HG03095 (cell line): ENCODE results near the gene LSAMP.

Experiments
- ATAC-seq: cut with Tn5 transposase; IDR thresholded peaks from one replicate; pipeline ENCODE4 v1.9.1; 2021; ENCODE audit warnings: moderate library complexity; ENCODE audit not compliant: unreplicated experiment

LSAMP gene

DNA sequence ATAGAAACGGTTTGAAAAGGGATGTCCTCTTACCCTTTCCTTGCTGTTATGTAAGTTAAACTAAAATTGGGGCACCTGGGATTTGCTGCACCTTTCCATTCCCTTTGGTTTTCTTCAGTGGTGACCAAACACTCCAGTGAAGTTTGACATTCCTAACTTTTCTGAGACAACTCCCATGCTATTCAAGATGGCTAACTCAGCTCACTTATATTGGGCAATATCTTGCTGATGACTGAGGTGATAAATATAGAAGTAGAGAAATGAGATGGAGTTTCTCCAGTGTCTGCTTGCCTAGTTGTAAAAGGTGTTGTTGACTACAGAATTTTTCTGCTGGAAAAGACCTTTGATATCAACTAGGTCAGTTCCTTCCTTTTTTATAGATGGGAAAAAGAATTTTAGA is 530.2 kb downstream of the LSAMP start:
- no peak for ATAC-seq

- no peak for ATAC-seq
Observed at GRCh38 chr3:115913069-115913686, 532.1 kb downstream of the LSAMP start.

GRCh38 chr3:115912372-115912771 is 532.9 kb downstream of the LSAMP start:
- ATAC-seq: no peak

DNA sequence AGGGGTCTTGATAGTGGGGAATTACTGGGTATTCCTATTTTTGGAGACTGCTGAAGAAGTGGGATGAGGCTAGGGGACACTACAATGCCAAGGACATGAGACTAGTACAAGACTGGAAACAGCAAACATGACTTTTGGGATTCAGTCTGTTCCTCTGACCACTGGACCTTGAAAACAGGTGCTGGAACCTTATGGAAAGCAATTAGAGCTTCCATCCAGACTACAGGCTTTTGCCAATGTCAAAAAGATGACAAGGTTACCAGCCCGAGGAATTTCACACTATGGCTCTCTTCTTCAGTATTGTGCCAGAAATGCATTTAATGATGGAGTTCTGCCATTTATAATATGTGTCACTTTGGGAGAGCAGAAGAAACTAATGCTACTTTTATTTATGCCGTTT is 539.4 kb downstream of the LSAMP start:
- ATAC-seq: no peak

DNA sequence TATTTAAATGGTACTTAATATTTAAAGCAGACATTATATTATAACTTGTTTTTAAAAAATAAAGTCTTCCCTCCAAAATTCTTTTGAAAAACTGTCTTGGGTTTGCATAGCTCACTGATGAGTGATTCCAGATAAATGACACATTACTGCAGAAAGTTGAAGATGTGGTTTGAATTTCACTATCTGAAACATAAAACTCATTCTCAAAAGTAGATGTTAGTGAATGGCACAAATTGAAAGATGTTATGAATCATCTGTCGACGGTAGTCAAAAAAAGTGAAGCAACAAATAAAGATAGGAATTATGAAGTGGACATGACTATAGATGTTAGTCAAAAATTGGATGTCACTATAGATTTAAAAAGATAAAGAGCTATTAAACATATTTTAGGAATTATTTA is 541.4 kb downstream of the LSAMP start:
- ATAC-seq: no peak

DNA sequence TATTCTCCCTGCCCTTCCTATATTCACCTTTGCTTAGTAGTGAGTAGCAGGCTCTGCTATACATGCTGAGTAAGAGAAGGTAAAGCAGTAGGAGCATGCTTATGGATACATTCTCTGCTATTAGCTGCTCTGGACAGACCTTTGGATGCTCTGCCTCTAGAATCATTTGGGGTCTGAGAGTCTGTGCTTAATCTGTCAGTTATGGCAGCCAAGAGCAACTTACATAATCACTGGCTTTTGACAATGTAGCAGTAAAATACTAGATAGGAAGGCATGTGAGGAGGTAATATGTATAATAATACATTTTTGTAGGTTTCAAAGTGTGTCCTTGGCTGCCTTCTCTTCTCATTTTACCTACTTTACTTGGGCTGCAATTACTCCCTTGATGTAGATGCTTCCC is 544.3 kb downstream of the LSAMP start:
- no peak for ATAC-seq

DNA sequence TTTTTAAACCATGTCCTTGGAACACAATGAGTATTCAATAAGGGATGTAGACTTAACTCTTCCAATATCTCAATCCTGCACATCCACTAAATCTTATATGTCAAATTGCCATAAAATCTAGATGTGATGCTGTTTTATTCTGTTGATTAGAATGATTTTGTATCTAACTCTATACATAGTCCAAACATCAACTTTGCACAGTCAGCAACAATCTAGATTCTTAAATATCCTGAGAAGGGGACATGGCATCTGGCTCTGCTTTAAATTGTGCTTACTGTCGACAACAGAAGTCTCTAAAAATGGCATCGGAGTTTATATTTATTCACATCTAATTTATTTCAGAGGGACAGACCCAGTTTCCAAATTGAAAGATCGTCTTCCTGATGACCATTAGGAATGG is 545.8 kb downstream of the LSAMP start:
- no peak for ATAC-seq

- ATAC-seq: no peak
Observed at GRCh38 chr3:115898656-115899410, 546.5 kb downstream of the LSAMP start.

GRCh38 chr3:115891006-115891636 is 554.2 kb downstream of the LSAMP start:
- ATAC-seq: no peak

DNA sequence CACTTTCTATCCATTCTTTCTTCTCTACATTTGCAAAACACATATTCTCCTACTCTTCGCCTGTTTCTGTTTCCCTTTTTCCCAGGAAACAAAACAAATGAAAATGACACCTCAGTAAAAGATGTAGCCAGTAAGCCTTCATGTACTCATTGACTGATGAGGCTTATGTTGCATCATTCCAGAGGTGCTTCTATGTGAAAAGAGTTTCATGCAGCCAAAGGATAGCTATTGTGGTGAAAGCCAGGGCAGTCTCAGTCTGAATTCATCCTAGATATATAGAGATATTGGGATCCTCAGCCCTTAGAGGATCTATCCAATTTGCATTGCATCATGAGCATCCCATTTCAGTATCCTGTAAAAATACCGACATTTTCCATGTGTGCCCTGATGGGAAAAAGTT is 554.7 kb downstream of the LSAMP start:
- ATAC-seq: no peak

DNA sequence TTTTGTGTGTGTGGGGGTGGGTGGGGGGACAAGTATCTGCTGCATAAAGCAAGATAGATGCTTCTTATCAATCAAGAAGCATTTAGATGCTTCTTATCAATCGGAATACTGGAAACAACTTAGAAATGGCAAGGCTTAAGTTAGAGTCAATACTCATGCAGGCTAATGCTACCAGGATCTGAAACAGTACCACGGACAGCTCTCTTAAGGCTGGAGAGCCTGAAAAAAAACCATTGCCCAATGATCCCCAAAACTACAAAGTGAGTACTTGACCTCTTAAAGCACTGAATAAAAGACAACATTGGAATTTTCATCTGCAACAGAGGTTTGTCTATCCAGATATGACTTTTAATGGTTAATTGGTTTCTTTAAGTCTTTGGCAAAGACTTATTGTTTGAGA is 559.7 kb downstream of the LSAMP start:
- ATAC-seq: no peak

DNA sequence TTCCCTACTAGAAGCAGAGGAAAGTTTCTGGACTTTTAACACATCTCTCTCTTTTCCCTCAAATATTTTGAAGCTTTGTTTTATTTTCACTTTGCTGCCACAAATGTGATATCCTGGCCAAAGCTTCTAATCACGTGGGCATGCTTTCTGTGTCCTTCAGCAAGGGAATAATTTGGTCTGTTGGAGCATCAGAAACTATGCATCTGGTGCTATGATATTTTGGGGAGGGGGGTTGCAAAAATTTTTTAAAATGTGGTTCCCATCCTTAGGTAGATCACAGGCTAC is 567.7 kb downstream of the LSAMP start:
- ATAC-seq: no peak

DNA sequence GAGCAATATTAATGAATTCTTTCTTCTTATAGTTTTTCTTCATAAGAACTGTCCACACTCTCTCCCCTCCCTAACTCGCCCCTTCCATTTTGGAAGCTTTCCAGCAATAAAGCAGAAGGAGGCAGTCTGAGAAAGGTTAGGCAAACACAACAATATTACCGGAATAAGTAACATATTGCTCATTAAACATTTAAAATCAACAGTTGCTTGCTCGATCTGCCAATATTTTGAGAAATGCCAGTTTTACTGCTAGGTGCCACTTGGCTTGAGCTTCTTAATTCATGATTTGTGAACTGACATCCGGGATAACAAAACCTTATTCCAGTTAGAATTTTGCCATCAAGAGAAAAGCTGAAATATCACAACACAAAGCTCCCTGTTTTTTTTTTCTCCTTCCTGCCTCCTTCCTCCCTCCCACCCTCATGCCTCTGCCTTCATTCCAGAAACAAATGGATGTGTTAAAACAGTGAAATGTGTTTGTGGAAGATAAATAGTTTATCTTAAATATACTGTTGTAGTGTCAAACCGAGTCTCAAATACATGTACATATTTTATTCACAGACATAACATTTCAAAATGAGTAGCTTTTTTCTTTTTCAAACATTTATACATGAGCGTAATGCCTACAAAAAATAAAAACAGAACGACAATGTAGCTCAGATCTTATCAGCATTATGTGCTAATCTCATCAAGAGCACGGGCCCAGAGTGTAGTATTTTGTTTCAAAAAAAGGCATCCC is 568.2 kb downstream of the LSAMP start:
- no peak for ATAC-seq

GRCh38 chr3:115875460-115875859 is 569.8 kb downstream of the LSAMP start:
- no peak for ATAC-seq

GRCh38 chr3:115871735-115872134 is 573.6 kb downstream of the LSAMP start:
- ATAC-seq: no peak

DNA sequence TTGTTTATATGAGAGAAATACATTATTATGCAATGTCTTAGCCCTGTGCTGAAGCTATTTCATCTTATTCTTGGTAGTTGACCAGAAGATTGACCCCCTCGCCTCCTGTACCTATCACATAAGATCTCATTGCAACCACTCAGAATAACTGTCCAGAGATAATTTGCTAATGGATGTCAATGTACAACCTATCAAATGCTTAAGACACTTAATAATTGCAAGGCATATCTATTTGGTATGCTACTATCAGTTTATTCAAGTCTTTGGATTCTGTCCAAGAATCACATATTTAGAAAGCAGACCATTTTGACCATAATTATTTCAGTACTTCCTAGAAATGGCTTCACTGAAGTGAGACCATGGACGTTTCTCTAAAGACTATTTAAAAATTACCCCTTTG is 580.4 kb downstream of the LSAMP start:
- ATAC-seq: no peak

- no peak for ATAC-seq
Observed at GRCh38 chr3:115862849-115863248, 582.4 kb downstream of the LSAMP start.

GRCh38 chr3:115862099-115862498 is 583.2 kb downstream of the LSAMP start:
- no peak for ATAC-seq

- no peak for ATAC-seq
Observed at GRCh38 chr3:115861166-115861733, 584.0 kb downstream of the LSAMP start.

GRCh38 chr3:115860766-115861165 is 584.5 kb downstream of the LSAMP start:
- no peak for ATAC-seq

GRCh38 chr3:115859002-115859807 is 586.1 kb downstream of the LSAMP start:
- no peak for ATAC-seq
